HepG2 (cell line): ENCODE data around the gene LASP1. TPM values are rescaled to one million over a fixed set of nuclear protein-coding genes. Genes with fewer than 3 reads are reported as not detected.
A peak's percentile ranks its signal among the peaks of the same experiment; 100 is the strongest.

Experiments used
- ELK4 ChIP-seq: sonication (generic); formaldehyde crosslinking; IDR thresholded peaks from 2 replicates; pipeline ENCODE4 v1.9.0; 2021; ENCODE audit warnings: missing genetic modification reagents, borderline replicate concordance
- GLMP ChIP-seq: sonication (generic); formaldehyde crosslinking; IDR thresholded peaks from 2 replicates; pipeline ENCODE4 v1.9.0; 2021; ENCODE audit warnings: missing genetic modification reagents, mild to moderate bottlenecking, borderline replicate concordance
- IRX3 ChIP-seq: sonication (generic); formaldehyde crosslinking; IDR thresholded peaks from 2 replicates; pipeline ENCODE4 v1.8.1; 2023; ENCODE audit warnings: mild to moderate bottlenecking, low read depth, missing genetic modification reagents, borderline replicate concordance
- JUN ChIP-seq: sonication (generic); formaldehyde crosslinking; IDR thresholded peaks from 2 replicates; pipeline ENCODE4 v1.4.0; 2020; ENCODE audit warnings: mild to moderate bottlenecking, missing genetic modification reagents
- REST ChIP-seq, 2 experiments: IDR thresholded peaks; 2 replicates each; pipeline ENCODE4 v1.6.1; 2011 to 2012; ENCODE audit warnings: low read length in 2 of 2, borderline replicate concordance in 1 of 2, low read depth in 1 of 2, mild to moderate bottlenecking in 1 of 2, moderate library complexity in 1 of 2
- SMC3 ChIP-seq: IDR thresholded peaks from 2 replicates; pipeline ENCODE4 v1.6.1; 2011; ENCODE audit warnings: low read length, improper control_type of control experiment
- SMYD3 ChIP-seq: sonication (generic); formaldehyde crosslinking; IDR thresholded peaks from 2 replicates; pipeline ENCODE4 v1.8.1; 2023; ENCODE audit warnings: mild to moderate bottlenecking, missing genetic modification reagents
- SPEN ChIP-seq: sonication (generic); formaldehyde crosslinking; IDR thresholded peaks from 2 replicates; pipeline ENCODE4 v1.5.1; 2020; ENCODE audit warnings: low read depth, mild to moderate bottlenecking, missing genetic modification reagents
- TFDP1 ChIP-seq: IDR thresholded peaks from 2 replicates; pipeline ENCODE4 v1.6.1; 2016; ENCODE audit warnings: missing compliant biosample characterization, missing genetic modification reagents, borderline replicate concordance
- XRCC5 ChIP-seq: fragments of 200-400 bp; formaldehyde crosslinking; optimal IDR thresholded peaks from 2 replicates; pipeline ENCODE3; 2017; ENCODE audit warnings: mild to moderate bottlenecking, low read length
- ZFP90 ChIP-seq: sonication (generic); formaldehyde crosslinking; IDR thresholded peaks from 2 replicates; pipeline ENCODE4 v1.8.0; 2022; ENCODE audit warnings: missing genetic modification reagents, mild to moderate bottlenecking, inconsistent platforms, borderline replicate concordance
- ZKSCAN1 ChIP-seq: fragments of 150-350 bp; IDR thresholded peaks from 2 replicates; pipeline ENCODE4 v1.6.1; 2014; ENCODE audit warnings: low read length
- ZMYM3 ChIP-seq: sonication (generic); formaldehyde crosslinking; IDR thresholded peaks from 2 replicates; pipeline ENCODE4 v1.5.1; 2020; ENCODE audit warnings: mild to moderate bottlenecking, missing genetic modification reagents
- ZNF205 ChIP-seq: IDR thresholded peaks from 2 replicates; pipeline ENCODE4 v1.6.1; 2018; ENCODE audit warnings: missing biosample characterization, missing genetic modification reagents
- ZNF660 ChIP-seq: sonication (generic); formaldehyde crosslinking; IDR thresholded peaks from 2 replicates; pipeline ENCODE4 v1.5.1; 2020; ENCODE audit warnings: mild to moderate bottlenecking, low read depth, missing genetic modification reagents, borderline replicate concordance
- ZNF784 ChIP-seq: sonication (generic); formaldehyde crosslinking; IDR thresholded peaks from 2 replicates; pipeline ENCODE4 v1.5.1; 2020; ENCODE audit warnings: missing genetic modification reagents, mild to moderate bottlenecking, borderline replicate concordance
- ZNF816 ChIP-seq: sonication (generic); formaldehyde crosslinking; IDR thresholded peaks from 2 replicates; pipeline ENCODE4 v1.8.0; 2022; ENCODE audit warnings: missing genetic modification reagents, mild to moderate bottlenecking, borderline replicate concordance
- ZSCAN29 ChIP-seq: sonication (generic); formaldehyde crosslinking; conservative IDR thresholded peaks from 2 replicates; pipeline ENCODE4 v1.4.0; 2020; ENCODE audit warnings: mild to moderate bottlenecking, missing genetic modification reagents
- ZSCAN31 ChIP-seq: sonication (generic); formaldehyde crosslinking; IDR thresholded peaks from 2 replicates; pipeline ENCODE4 v1.5.0; 2020; ENCODE audit warnings: low read depth, mild to moderate bottlenecking, missing genetic modification reagents
- polyA plus RNA-seq, 8 experiments: library from polyadenylated mRNA; depleted of rRNA in 3 of 8; stranded (reverse) in 7 of 8; unstranded in 1 of 8; fragments of >200 nt; fragmentation: Illumina TruSeq in 4 of 8; extraction: Trizol in 4 of 8; gene quantifications; 2 replicates each; pipeline versions ENCODE4 v1.2.1 to v1.2.3, GENCODE V29; 2011 to 2016; ENCODE audit warnings: low read depth in 4 of 8, missing spikeins in 1 of 8, mixed read lengths in 1 of 8; ENCODE audit not compliant: insufficient read depth in 1 of 8
- total RNA-seq, 5 experiments: library from RNA; depleted of rRNA; stranded (reverse); fragments of >200 nt; fragmentation: Illumina TruSeq; extraction: Trizol; gene quantifications; 2 replicates each; pipeline ENCODE4 v1.2.3, GENCODE V29; 2016; ENCODE audit warnings: low read depth in 1 of 5

LASP1 gene
- total and polyA plus RNA-seq, 2 of the 13 experiments (the other 11 are each of a cell fraction or from before 2014, with no cell fraction given) = 70.1 to 97.0 TPM

- TF ChIP-seq TFDP1 (CRISPR knock-in tag) (no peak), ZNF784 (CRISPR knock-in tag) (no peak), SMC3 (no peak), ZSCAN31 (CRISPR knock-in tag) (no peak), SMYD3 (CRISPR knock-in tag) (no peak; the same call in 1 of the 2 replicates), REST (IDR thresholded peaks at IDR 0.05; ENCODE audit: borderline replicate concordance in 1 of 2, low read depth in 1 of 2, low read length in 2 of 2) (no peak), ZNF205 (CRISPR knock-in tag) (peak; percentile 65; the same call in 1 of the 2 replicates), ZMYM3 (0 out of 2 replicates have a peak, but pooled peaks have one; percentile 4), ZNF816 (CRISPR knock-in tag) (no peak), ZKSCAN1 (no peak), SPEN (CRISPR knock-in tag) (no peak), ZNF660 (CRISPR knock-in tag) (no peak), ELK4 (CRISPR knock-in tag) (no peak), GLMP (CRISPR knock-in tag) (no peak), XRCC5 (peak; percentile 53), ZFP90 (no peak; the same call in 1 of the 2 replicates), JUN (CRISPR knock-in tag) (no peak), ZSCAN29 (peak; percentile 99), IRX3 (peak; percentile 75; the same call in 1 of the 2 replicates)
Measured at GRCh38 chr17:38870259-38871165, 654 bp downstream of the LASP1 start (continued).
